ENCODE results near the gene ZMAT1.
"Not testable (repeated sequence)": the region's sequence is repeated elsewhere in the genome, so short reads cannot be mapped to it uniquely, and the experiment has no call there.

Gene ZMAT1

GRCh38 chrX:101931488-101932248, at the start of gene ZMAT1:
ZMAT1 (minus strand) TSS chrX:101932027; CDS start chrX:101932008, 19 bp downstream.
- peak; percentile 88 to 93 for DNase-seq

GRCh38 chrX:101977106-101977505, 45.3 kb upstream of the ZMAT1 start:
- DNase-seq = no peak

GRCh38 chrX:101973066-101973465, 41.2 kb upstream of the ZMAT1 start:
- DNase-seq = no peak

GRCh38 chrX:101964923-101965539, 33.2 kb upstream of the ZMAT1 start:
- DNase-seq = not testable (repeated sequence)

- no peak for DNase-seq
Observed at GRCh38 chrX:101958139-101958538, 26.3 kb upstream of the ZMAT1 start.

- no peak for DNase-seq
Observed at GRCh38 chrX:101957174-101957573, 25.3 kb upstream of the ZMAT1 start.

GRCh38 chrX:101956556-101956955, 24.7 kb upstream of the ZMAT1 start:
- no peak for DNase-seq

GRCh38 chrX:101950581-101950980, 18.8 kb upstream of the ZMAT1 start:
- DNase-seq = no peak

- DNase-seq = no peak
Observed at GRCh38 chrX:101932249-101932570, 383 bp upstream of the ZMAT1 start.

- no peak for DNase-seq
Observed at GRCh38 chrX:101931136-101931487, 715 bp downstream of the ZMAT1 start.

GRCh38 chrX:101925733-101926132, 6.1 kb downstream of the ZMAT1 start:
- DNase-seq = no peak

GRCh38 chrX:101918751-101919150, 13.1 kb downstream of the ZMAT1 start:
- DNase-seq = no peak

- DNase-seq = no peak
Observed at GRCh38 chrX:101906136-101906796, 25.6 kb downstream of the ZMAT1 start.

GRCh38 chrX:101904996-101905395, 26.8 kb downstream of the ZMAT1 start:
- no peak for DNase-seq

Data from stimulated activated CD4-positive, alpha-beta T cell treated with anti-CD3 and anti-CD28 coated beads, Interleukin-4, amount 100 ng/mL, for 4 hours (primary cell).